ENCODE data around the gene ILF2.
A peak's percentile ranks its signal among the peaks of the same experiment; 100 is the strongest.

Gene ILF2

DNA sequence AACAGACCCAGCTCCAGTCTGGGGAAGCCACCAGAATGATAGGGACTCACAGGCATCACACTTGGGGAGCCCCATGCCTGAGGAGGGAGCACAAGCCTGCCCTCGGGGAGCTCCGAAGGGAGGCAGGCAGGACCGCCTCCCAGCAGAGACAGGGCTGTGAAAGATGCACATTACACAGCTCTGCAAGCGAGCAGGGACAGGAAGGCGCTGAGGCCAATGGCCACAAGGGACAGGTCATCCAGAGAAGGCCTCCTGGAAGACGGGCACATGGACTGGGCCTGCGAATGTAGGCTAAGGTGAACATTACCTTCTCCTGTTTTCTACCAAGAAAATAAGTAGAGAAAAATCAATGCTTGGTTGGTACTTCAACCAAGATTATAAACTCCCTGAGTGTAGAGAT, 11.9 kb upstream of the ILF2 start:
- DNase-seq (ENCODE audit: low read depth in 1 of 2, low spot score in 1 of 2), result no peak
- no peak overlapping the region for H3K27ac ChIP-seq (replicated peaks)
- TF ChIP-seq SPI1 (IDR thresholded peaks at IDR 0.05; ENCODE audit: borderline replicate concordance, low read depth) (no peak), POLR2AphosphoS5 (IDR thresholded peaks at IDR 0.05; ENCODE audit: low read depth) (no peak), GABPA (IDR thresholded peaks at IDR 0.05; ENCODE audit: low read depth) (no peak)
- TF ChIP-seq, protein P1, sequence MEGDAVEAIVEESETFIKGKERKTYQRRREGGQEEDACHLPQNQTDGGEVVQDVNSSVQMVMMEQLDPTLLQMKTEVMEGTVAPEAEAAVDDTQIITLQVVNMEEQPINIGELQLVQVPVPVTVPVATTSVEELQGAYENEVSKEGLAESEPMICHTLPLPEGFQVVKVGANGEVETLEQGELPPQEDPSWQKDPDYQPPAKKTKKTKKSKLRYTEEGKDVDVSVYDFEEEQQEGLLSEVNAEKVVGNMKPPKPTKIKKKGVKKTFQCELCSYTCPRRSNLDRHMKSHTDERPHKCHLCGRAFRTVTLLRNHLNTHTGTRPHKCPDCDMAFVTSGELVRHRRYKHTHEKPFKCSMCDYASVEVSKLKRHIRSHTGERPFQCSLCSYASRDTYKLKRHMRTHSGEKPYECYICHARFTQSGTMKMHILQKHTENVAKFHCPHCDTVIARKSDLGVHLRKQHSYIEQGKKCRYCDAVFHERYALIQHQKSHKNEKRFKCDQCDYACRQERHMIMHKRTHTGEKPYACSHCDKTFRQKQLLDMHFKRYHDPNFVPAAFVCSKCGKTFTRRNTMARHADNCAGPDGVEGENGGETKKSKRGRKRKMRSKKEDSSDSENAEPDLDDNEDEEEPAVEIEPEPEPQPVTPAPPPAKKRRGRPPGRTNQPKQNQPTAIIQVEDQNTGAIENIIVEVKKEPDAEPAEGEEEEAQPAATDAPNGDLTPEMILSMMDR (IDR thresholded peaks at IDR 0.05; ENCODE audit: insufficient read depth, low read length), result no peak
- TF ChIP-seq, protein P2, sequence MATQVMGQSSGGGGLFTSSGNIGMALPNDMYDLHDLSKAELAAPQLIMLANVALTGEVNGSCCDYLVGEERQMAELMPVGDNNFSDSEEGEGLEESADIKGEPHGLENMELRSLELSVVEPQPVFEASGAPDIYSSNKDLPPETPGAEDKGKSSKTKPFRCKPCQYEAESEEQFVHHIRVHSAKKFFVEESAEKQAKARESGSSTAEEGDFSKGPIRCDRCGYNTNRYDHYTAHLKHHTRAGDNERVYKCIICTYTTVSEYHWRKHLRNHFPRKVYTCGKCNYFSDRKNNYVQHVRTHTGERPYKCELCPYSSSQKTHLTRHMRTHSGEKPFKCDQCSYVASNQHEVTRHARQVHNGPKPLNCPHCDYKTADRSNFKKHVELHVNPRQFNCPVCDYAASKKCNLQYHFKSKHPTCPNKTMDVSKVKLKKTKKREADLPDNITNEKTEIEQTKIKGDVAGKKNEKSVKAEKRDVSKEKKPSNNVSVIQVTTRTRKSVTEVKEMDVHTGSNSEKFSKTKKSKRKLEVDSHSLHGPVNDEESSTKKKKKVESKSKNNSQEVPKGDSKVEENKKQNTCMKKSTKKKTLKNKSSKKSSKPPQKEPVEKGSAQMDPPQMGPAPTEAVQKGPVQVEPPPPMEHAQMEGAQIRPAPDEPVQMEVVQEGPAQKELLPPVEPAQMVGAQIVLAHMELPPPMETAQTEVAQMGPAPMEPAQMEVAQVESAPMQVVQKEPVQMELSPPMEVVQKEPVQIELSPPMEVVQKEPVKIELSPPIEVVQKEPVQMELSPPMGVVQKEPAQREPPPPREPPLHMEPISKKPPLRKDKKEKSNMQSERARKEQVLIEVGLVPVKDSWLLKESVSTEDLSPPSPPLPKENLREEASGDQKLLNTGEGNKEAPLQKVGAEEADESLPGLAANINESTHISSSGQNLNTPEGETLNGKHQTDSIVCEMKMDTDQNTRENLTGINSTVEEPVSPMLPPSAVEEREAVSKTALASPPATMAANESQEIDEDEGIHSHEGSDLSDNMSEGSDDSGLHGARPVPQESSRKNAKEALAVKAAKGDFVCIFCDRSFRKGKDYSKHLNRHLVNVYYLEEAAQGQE (IDR thresholded peaks at IDR 0.05; ENCODE audit: insufficient replicate concordance, low read depth), result no peak
- H3K4me3 ChIP-seq (replicated peaks; ENCODE audit: insufficient read depth, low read length), result no peak overlapping the region
- H3K27me3 ChIP-seq (ENCODE audit: insufficient read depth, poor library complexity, severe bottlenecking), result peaks cover 31% of the 10 kb centered on the region

DNA sequence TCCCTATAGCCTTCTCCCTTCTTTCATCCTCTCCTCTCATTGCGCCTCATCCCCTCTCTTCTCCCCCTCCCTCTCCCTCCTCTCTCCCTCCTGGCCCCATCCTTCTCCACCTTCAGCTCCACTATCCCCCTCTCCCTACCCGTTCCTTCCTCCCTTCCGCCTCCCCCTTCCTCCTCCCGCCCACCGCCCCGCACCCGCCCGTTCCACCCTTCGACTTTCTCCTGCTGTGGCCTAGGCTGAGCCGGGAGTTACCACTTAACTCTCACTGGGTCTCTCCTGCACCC, 9.3 kb upstream of the ILF2 start:
- no peak for TF ChIP-seq GABPA (IDR thresholded peaks at IDR 0.05; ENCODE audit: low read depth)
- TF ChIP-seq, protein P1 (IDR thresholded peaks at IDR 0.05; ENCODE audit: insufficient read depth, low read length), result no peak
- no peak for TF ChIP-seq POLR2AphosphoS5 (IDR thresholded peaks at IDR 0.05; ENCODE audit: low read depth)
- TF ChIP-seq, protein P2 (IDR thresholded peaks at IDR 0.05; ENCODE audit: insufficient replicate concordance, low read depth), result no peak
- no peak for TF ChIP-seq SPI1 (IDR thresholded peaks at IDR 0.05; ENCODE audit: borderline replicate concordance, low read depth)
- H3K4me3 ChIP-seq (replicated peaks; ENCODE audit: insufficient read depth, low read length), result no peak overlapping the region
- H3K27ac ChIP-seq (replicated peaks), result no peak overlapping the region
- H3K27me3 ChIP-seq (ENCODE audit: insufficient read depth, poor library complexity, severe bottlenecking), result peaks cover 31% of the 10 kb centered on the region
- DNase-seq (ENCODE audit: low read depth in 1 of 2, low spot score in 1 of 2), result no peak

- no peak for DNase-seq (ENCODE audit: low read depth in 1 of 2, low spot score in 1 of 2)
- Histone ChIP-seq H3K27me3 (ENCODE audit: insufficient read depth, poor library complexity, severe bottlenecking) (peaks cover 31% of the 10 kb centered on the region), H3K4me3 (replicated peaks; ENCODE audit: insufficient read depth, low read length) (peak overlapping the region; percentile 35), H3K27ac (replicated peaks) (no peak overlapping the region)
- TF ChIP-seq SPI1 (IDR thresholded peaks at IDR 0.05; ENCODE audit: borderline replicate concordance, low read depth) (no peak), GABPA (IDR thresholded peaks at IDR 0.05; ENCODE audit: low read depth) (no peak), POLR2AphosphoS5 (IDR thresholded peaks at IDR 0.05; ENCODE audit: low read depth) (no peak)
- TF ChIP-seq, protein P1 (IDR thresholded peaks at IDR 0.05; ENCODE audit: insufficient read depth, low read length), result no peak
- TF ChIP-seq, protein P2 (IDR thresholded peaks at IDR 0.05; ENCODE audit: insufficient replicate concordance, low read depth), result no peak
These were observed 8.7 kb upstream of the ILF2 start for GRCh38 chr1:153679337-153680119.
